Peyer's patch (tissue), 4 donors: ENCODE data around the gene NNMT.

Experiments used
- POLR2A ChIP-seq, 2 donors: fragments of 450-650 bp; IDR thresholded peaks; one replicate each; pipeline ENCODE4 v1.5.1; 2017; ENCODE audit warnings: antibody characterized with exemption in 2 of 2, mild to moderate bottlenecking in 2 of 2, moderate library complexity in 2 of 2
- TF ChIP-seq, protein P1 (sequence below), 6 experiments: fragments of 450-650 bp in 4 of 6; fragments of 200-600 bp in 2 of 6; sonication (generic) in 1 of 6; IDR thresholded peaks; one replicate each; pipeline ENCODE4 v1.5.1; 2017 to 2019; ENCODE audit warnings: antibody characterized with exemption in 6 of 6, mild to moderate bottlenecking in 3 of 6, moderate library complexity in 1 of 6

- no peak for TF ChIP-seq POLR2A (IDR thresholded peaks at IDR 0.05)
- TF ChIP-seq, protein P1, sequence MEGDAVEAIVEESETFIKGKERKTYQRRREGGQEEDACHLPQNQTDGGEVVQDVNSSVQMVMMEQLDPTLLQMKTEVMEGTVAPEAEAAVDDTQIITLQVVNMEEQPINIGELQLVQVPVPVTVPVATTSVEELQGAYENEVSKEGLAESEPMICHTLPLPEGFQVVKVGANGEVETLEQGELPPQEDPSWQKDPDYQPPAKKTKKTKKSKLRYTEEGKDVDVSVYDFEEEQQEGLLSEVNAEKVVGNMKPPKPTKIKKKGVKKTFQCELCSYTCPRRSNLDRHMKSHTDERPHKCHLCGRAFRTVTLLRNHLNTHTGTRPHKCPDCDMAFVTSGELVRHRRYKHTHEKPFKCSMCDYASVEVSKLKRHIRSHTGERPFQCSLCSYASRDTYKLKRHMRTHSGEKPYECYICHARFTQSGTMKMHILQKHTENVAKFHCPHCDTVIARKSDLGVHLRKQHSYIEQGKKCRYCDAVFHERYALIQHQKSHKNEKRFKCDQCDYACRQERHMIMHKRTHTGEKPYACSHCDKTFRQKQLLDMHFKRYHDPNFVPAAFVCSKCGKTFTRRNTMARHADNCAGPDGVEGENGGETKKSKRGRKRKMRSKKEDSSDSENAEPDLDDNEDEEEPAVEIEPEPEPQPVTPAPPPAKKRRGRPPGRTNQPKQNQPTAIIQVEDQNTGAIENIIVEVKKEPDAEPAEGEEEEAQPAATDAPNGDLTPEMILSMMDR (IDR thresholded peaks at IDR 0.05): no peak
Observed at GRCh38 chr11:114284021-114284420, 12.2 kb upstream of the NNMT start.
